Large intestine (tissue), 3 donors: ENCODE measurements around the gene DELE1. TPM values are rescaled to one million over a fixed set of nuclear protein-coding genes. Genes with fewer than 3 reads are reported as not detected.
A peak's percentile ranks its signal among the peaks of the same experiment; 100 is the strongest.

Experiments
- DNase-seq, 2 donors: peaks; one replicate each; pipeline versions ENCODE4 v3.0.0 to v3.0.0-alpha.2; 2013
- H3K27ac ChIP-seq: one replicate; pipeline ENCODE4 v1.5.1; 2013; ENCODE audit warnings: low read length
- H3K27me3 ChIP-seq: 2 replicates; pipeline ENCODE4 v1.6.1; 2013; ENCODE audit warnings: low read length; ENCODE audit not compliant: control insufficient read depth, insufficient read depth
- H3K36me3 ChIP-seq: 2 replicates; pipeline ENCODE4 v1.6.1; 2013; ENCODE audit warnings: low read length; ENCODE audit not compliant: control insufficient read depth, insufficient read depth
- H3K4me1 ChIP-seq: one replicate; pipeline ENCODE4 v1.6.1; 2013; ENCODE audit warnings: low read length; ENCODE audit not compliant: control insufficient read depth, insufficient read depth
- H3K4me3 ChIP-seq: one replicate; pipeline ENCODE4 v1.5.1; 2013; ENCODE audit warnings: low read length
- H3K9me3 ChIP-seq: one replicate; pipeline ENCODE4 v1.6.1; 2013; ENCODE audit warnings: mild to moderate bottlenecking, low read depth, low read length, moderate library complexity; ENCODE audit not compliant: control insufficient read depth
- WGBS: methylation state at CpG from one replicate; pipeline ENCODE4 v1.1.5; 2013; ENCODE audit warnings: low lambda C conversion rate; ENCODE audit not compliant: insufficient coverage; 5-methylcytosine and 5-hydroxymethylcytosine counted together
- polyA plus RNA-seq: library from polyadenylated mRNA; unstranded; fragments of 120-200 nt; gene quantifications from one replicate; pipeline ENCODE4 v1.2.1, GENCODE V29; 2013

DELE1 gene
- polyA plus RNA-seq, 1 donor = 123 TPM

- Histone ChIP-seq H3K9me3 (no peaks in the 10 kb centered on the region), H3K36me3 (no peaks in the 10 kb centered on the region), H3K4me1 (no peaks in the 10 kb centered on the region), H3K27ac (no peak overlapping the region), H3K4me3 (no peak overlapping the region), H3K27me3 (peaks cover 7% of the 10 kb centered on the region)
- WGBS = 83% methylated on average over 1 of the region's 4 CpGs
- no peak for DNase-seq
These were observed 14.5 kb upstream of the DELE1 start for GRCh38 chr5:141909212-141909611.

GRCh38 chr5:141910271-141910673 lies 13.4 kb upstream of the DELE1 start:
- no peaks in the 10 kb centered on the region for H3K36me3 ChIP-seq
- DNase-seq = no peak
- no peaks in the 10 kb centered on the region for H3K9me3 ChIP-seq
- no peaks in the 10 kb centered on the region for H3K4me1 ChIP-seq
- no CpG with 5 or more reads among the region's 2 CpGs for WGBS
- no peak overlapping the region for H3K27ac ChIP-seq
- H3K4me3 ChIP-seq = no peak overlapping the region
- H3K27me3 ChIP-seq = peaks cover 7% of the 10 kb centered on the region

GRCh38 chr5:141913560-141914198 lies 10.0 kb upstream of the DELE1 start:
- DNase-seq = no peak
- Histone ChIP-seq H3K4me3 (peak overlapping the region; percentile 42), H3K27ac (no peak overlapping the region), H3K9me3 (no peaks in the 10 kb centered on the region), H3K27me3 (peaks cover 7% of the 10 kb centered on the region), H3K36me3 (no peaks in the 10 kb centered on the region), H3K4me1 (no peaks in the 10 kb centered on the region)
- 0% methylated on average over 1 of the region's 16 CpGs for WGBS

- WGBS = no CpG with 5 or more reads among the region's 40 CpGs
- peaks cover 7% of the 10 kb centered on the region for H3K27me3 ChIP-seq
- peak overlapping the region; percentile 42 for H3K4me3 ChIP-seq
- peaks cover 3% of the 10 kb centered on the region for H3K4me1 ChIP-seq
- DNase-seq = peak; percentile 66 to 79
- H3K27ac ChIP-seq = no peak overlapping the region
- H3K36me3 ChIP-seq = no peaks in the 10 kb centered on the region
- H3K9me3 ChIP-seq = no peaks in the 10 kb centered on the region
These were observed 9.4 kb upstream of the DELE1 start for GRCh38 chr5:141914199-141914743.

GRCh38 chr5:141914797-141915196 lies 8.9 kb upstream of the DELE1 start:
- peaks cover 7% of the 10 kb centered on the region for H3K27me3 ChIP-seq
- H3K4me3 ChIP-seq = no peak overlapping the region
- DNase-seq = no peak
- H3K9me3 ChIP-seq = no peaks in the 10 kb centered on the region
- no peak overlapping the region for H3K27ac ChIP-seq
- H3K36me3 ChIP-seq = no peaks in the 10 kb centered on the region
- peaks cover 8% of the 10 kb centered on the region for H3K4me1 ChIP-seq
- 100% methylated on average over 3 of the region's 3 CpGs for WGBS

- WGBS = no CpG with 5 or more reads among the region's 6 CpGs
- H3K27me3 ChIP-seq = peaks cover 7% of the 10 kb centered on the region
- peaks cover 12% of the 10 kb centered on the region for H3K4me1 ChIP-seq
These were observed 7.8 kb upstream of the DELE1 start for GRCh38 chr5:141915881-141916336.

GRCh38 chr5:141916522-141916921 lies 7.1 kb upstream of the DELE1 start:
- Histone ChIP-seq H3K9me3 (no peaks in the 10 kb centered on the region), H3K27ac (no peak overlapping the region), H3K4me3 (no peak overlapping the region), H3K27me3 (peaks cover 7% of the 10 kb centered on the region), H3K36me3 (no peaks in the 10 kb centered on the region), H3K4me1 (peaks cover 12% of the 10 kb centered on the region)
- 80% methylated on average over 1 of the region's 2 CpGs for WGBS
- no peak for DNase-seq

More at GRCh38 chr5:141915881-141916336, 7.8 kb upstream of the DELE1 start:
- H3K9me3 ChIP-seq = no peaks in the 10 kb centered on the region
- no peak for DNase-seq
- H3K4me3 ChIP-seq = no peak overlapping the region
- H3K36me3 ChIP-seq = no peaks in the 10 kb centered on the region
- no peak overlapping the region for H3K27ac ChIP-seq

- H3K27ac ChIP-seq = no peak overlapping the region
- H3K4me1 ChIP-seq = peaks cover 12% of the 10 kb centered on the region
- no CpG with 5 or more reads among the region's 5 CpGs for WGBS
- H3K36me3 ChIP-seq = no peaks in the 10 kb centered on the region
- no peak for DNase-seq
- H3K4me3 ChIP-seq = no peak overlapping the region
- H3K27me3 ChIP-seq = peaks cover 6% of the 10 kb centered on the region
- no peaks in the 10 kb centered on the region for H3K9me3 ChIP-seq
These were observed 5.9 kb upstream of the DELE1 start for GRCh38 chr5:141917760-141918159.

- Histone ChIP-seq H3K36me3 (no peaks in the 10 kb centered on the region), H3K4me3 (no peak overlapping the region), H3K27me3 (no peaks in the 10 kb centered on the region), H3K9me3 (no peaks in the 10 kb centered on the region), H3K27ac (peak overlapping the region; percentile 74), H3K4me1 (peaks cover 16% of the 10 kb centered on the region)
- peak; percentile 82 to 91 for DNase-seq
- 20% methylated on average over 1 of the region's 8 CpGs for WGBS
These were observed 4.2 kb upstream of the DELE1 start for GRCh38 chr5:141919218-141920119.

- peaks cover 5% of the 10 kb centered on the region for H3K36me3 ChIP-seq
- no peak for DNase-seq
These were observed 2.9 kb upstream of the DELE1 start for GRCh38 chr5:141920771-141921170.

More at GRCh38 chr5:141920771-141921170, 2.9 kb upstream of the DELE1 start:
- Histone ChIP-seq H3K27me3 (no peaks in the 10 kb centered on the region), H3K4me1 (peaks cover 17% of the 10 kb centered on the region), H3K27ac (no peak overlapping the region), H3K4me3 (no peak overlapping the region), H3K9me3 (no peaks in the 10 kb centered on the region)
- WGBS = 80% methylated on average over 1 of the region's 2 CpGs
